ENCODE measurements around the gene SIN3A. TPM values are rescaled to one million over a fixed set of nuclear protein-coding genes. Genes with fewer than 3 reads are reported as not detected.
"Not testable (repeated sequence)": the region's sequence is repeated elsewhere in the genome, so short reads cannot be mapped to it uniquely, and the experiment has no call there.

The SIN3A gene
- total RNA-seq, 2 experiments from 2014 or later = 100 to 111 TPM

DNA sequence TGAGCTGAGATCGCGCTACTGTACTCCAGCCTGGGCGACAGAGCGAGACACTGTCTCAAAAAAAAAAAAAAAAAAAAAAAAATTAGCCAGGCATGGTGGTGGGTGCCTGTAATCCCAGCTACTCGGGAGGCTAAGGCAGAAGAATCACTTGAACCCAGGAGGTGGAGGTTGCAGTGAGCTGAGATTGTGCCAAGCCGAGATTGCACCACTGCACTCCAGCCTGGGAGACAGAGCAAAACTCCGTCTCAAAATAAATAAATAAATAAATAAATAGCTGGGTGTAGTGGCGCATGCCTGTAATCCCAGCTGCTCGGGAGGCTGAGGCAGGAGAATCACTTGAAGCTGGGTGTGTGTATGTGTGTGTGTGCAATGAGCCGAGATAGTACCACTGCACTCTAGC, 6.2 kb downstream of the SIN3A start:
- not testable (repeated sequence) for DNase-seq; ATAC-seq; H3K27me3 Mint-ChIP-seq; H3K4me3 Mint-ChIP-seq; H3K27ac Mint-ChIP-seq; H3K9me3 Mint-ChIP-seq (ENCODE audit: low read depth)
- H3K4me1 Mint-ChIP-seq = peaks cover 51% of the 10 kb centered on the region
- H3K36me3 Mint-ChIP-seq = peaks cover 32% of the 10 kb centered on the region
- CTCF ChIA-PET = interaction anchor here (1.3 to 2.4 kb wide), 2 partner anchors 10 to 12 kb away, joined by 3 to 13 read pairs; no protein-coding TSS in a partner anchor

DNA sequence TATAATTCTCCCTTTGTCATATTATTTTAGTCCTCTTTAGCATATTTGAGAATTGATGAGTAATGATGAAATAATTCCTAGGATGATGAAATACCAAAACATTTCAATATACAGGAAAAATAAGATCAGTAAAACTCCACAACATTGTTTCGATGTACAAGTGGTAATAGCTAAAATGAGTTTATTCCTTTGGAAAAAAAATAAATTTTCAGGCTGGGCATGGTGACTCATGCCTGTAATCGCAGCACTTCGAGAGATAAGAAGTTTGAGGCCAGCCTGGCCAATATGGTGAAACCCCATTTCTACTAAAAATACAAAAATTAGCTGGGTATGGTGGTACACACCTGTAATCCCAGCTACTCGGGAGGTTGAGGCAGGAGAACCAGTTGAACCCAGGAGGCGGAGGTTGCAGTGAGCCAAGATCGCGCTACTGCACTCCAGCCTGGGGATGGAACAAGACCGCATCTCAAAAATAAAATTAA, 7.5 kb downstream of the SIN3A start:
- not testable (repeated sequence) for DNase-seq; H3K27ac Mint-ChIP-seq; H3K9me3 Mint-ChIP-seq (ENCODE audit: low read depth); H3K27me3 Mint-ChIP-seq; ATAC-seq; H3K4me3 Mint-ChIP-seq
- H3K4me1 Mint-ChIP-seq = peaks cover 44% of the 10 kb centered on the region
- peaks cover 34% of the 10 kb centered on the region for H3K36me3 Mint-ChIP-seq
- CTCF ChIA-PET = interaction anchor here (1.9 kb wide), 1 partner anchor 8 kb away, joined by 4 read pairs; no protein-coding TSS in a partner anchor

DNA sequence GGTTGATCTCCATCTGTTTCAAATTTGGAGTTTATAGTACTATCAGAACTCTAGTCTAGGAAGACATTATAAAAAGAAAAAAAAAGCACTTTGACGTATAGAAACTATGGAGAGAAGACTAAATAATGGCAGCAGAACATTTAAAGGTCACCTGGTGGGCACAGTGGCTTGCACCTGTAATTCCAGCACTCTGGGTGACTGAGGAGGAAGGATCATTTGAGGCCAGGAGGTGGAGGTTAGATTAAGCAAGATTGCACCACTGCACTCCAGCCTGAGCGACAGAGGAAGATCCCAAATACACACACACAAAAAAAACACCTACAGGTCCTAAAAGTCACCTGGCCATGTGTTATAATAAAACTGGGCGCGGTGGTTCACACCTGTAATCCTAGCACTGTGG, 13.8 kb downstream of the SIN3A start:
- Mint-ChIP-seq H3K27ac (peak overlapping the region; percentile 26), H3K9me3 (ENCODE audit: low read depth) (no peaks in the 10 kb centered on the region), H3K4me1 (peaks cover 33% of the 10 kb centered on the region), H3K36me3 (peaks cover 27% of the 10 kb centered on the region), H3K4me3 (no peak overlapping the region), H3K27me3 (no peaks in the 10 kb centered on the region)
- ATAC-seq = no peak
- CTCF ChIA-PET = interaction anchor here (1.0 to 1.1 kb wide), 2 partner anchors 9 to 11 kb away, joined by 3 to 5 read pairs; no protein-coding TSS in a partner anchor
- no peak for DNase-seq

DNA sequence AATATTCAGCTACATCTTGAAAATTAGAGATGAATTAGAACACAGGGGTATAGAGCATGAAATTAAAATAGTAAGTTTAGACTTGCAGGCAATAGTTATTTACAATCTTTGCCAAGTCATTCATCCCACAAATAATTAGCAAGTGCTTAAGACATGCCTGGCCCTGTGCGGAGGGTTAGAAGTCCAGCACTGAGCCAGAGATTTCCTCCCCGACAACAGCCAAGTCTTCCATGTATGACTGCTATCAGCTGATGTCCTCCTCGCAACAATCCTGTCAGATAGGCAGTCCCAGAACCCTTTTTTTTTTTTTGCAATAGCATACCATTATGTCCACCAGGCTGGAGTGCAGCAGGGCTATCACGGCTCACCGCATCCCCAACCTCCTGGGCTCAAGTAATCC, 14.6 kb downstream of the SIN3A start:
- ATAC-seq = no peak
- Mint-ChIP-seq H3K36me3 (peaks cover 25% of the 10 kb centered on the region), H3K9me3 (ENCODE audit: low read depth) (no peaks in the 10 kb centered on the region), H3K27ac (no peak overlapping the region), H3K4me1 (peaks cover 39% of the 10 kb centered on the region), H3K27me3 (no peaks in the 10 kb centered on the region), H3K4me3 (no peak overlapping the region)
- CTCF ChIA-PET = interaction anchor here (1.1 kb wide), 2 partner anchors 12 to 102 kb away, joined by 3 to 5 read pairs; no protein-coding TSS in a partner anchor
- DNase-seq = no peak

DNA sequence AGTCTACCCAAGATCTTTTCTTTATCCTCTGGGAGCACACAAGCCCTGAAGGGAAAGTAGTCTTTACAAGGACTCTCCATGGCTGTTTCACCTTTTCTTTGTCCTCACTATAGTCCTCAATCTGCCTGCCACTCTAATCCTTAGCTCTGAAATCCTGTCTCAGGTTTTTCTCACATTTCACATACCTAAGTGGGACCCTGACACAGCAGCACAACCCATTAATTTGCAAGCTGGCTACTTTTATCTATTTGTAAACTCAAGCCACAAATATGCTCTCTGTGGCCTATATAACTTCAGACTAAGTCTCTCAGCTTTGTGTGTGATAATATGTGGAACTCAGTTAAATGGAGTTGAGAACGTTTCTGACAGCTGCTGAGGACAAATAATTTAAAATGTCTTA, 19.8 kb downstream of the SIN3A start:
- ATAC-seq = no peak
- CTCF ChIA-PET = interaction anchor here (1.2 kb wide), 1 partner anchor 34 kb away, joined by 4 read pairs; no protein-coding TSS in a partner anchor
- DNase-seq = no peak
- Mint-ChIP-seq H3K4me1 (peaks cover 28% of the 10 kb centered on the region), H3K9me3 (ENCODE audit: low read depth) (no peaks in the 10 kb centered on the region), H3K4me3 (no peak overlapping the region), H3K27me3 (no peaks in the 10 kb centered on the region), H3K27ac (peak overlapping the region; percentile 17), H3K36me3 (peaks cover 35% of the 10 kb centered on the region)

DNA sequence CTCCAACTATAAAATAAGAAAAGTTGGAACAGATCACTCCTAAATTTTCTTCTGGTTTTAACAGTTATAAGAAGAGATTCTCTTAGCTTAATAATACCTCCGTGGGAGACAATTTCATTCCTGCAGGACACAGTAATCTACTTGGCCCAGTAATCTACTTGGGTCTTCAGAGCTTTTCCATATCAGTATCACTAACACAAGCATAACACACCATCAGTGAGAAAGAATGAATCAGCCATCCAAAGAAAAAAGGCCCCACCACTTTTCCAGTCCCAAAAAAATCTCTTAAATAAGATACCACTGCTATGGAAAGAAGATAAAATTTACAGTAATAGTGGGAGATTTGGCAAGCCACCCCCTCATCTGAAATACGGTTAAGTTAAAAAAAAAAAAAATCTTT, 20.2 kb downstream of the SIN3A start:
- Mint-ChIP-seq H3K4me1 (peaks cover 31% of the 10 kb centered on the region), H3K27me3 (no peaks in the 10 kb centered on the region), H3K9me3 (ENCODE audit: low read depth) (no peaks in the 10 kb centered on the region), H3K27ac (no peak overlapping the region), H3K4me3 (no peak overlapping the region), H3K36me3 (peaks cover 37% of the 10 kb centered on the region)
- CTCF ChIA-PET = no interaction called here
- ATAC-seq (no peak), DNase-seq (no peak)

DNA sequence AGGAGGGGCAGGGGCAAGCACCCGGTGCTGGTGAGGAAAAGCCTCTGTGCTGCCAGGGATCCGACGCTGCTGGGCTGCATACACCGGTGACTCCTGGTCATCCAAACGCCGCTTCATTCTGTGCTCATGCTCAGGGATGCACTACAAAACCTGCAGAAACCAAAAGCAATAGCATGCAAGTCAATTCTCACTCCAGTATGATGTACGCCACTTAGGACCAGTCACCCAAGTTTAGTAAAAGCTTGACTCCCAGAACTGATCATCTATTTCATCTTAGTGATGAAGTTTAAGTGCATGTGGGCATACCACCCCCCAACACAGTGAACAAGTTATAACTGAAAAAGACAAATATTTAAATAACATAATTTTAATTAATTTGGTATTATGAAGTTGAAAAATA, 21.2 kb downstream of the SIN3A start:
- Mint-ChIP-seq H3K9me3 (ENCODE audit: low read depth) (no peaks in the 10 kb centered on the region), H3K36me3 (peaks cover 35% of the 10 kb centered on the region), H3K27me3 (no peaks in the 10 kb centered on the region), H3K27ac (no peak overlapping the region), H3K4me3 (no peak overlapping the region), H3K4me1 (peaks cover 34% of the 10 kb centered on the region)
- DNase-seq (no peak), ATAC-seq (no peak)
- CTCF ChIA-PET = no interaction called here

DNA sequence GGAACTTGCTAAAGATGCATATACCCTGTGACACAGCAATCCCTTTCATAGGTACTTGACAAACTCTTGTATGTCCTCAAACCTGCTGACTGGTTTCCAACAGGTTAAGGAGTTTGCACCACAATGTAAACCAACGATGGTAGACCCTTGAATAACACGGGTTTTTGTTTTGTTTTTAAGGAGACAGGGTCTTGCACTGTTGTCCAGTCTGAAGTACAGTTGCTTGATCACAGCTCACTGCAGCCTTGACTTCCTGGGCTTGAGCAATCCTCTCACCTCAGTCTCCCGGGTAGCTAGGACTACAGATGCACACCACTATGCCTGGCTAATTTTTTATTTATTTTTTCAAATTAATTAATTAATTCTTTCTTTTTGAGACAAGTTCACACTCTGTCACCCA, 23.3 kb downstream of the SIN3A start:
- Mint-ChIP-seq H3K9me3 (ENCODE audit: low read depth) (no peaks in the 10 kb centered on the region), H3K27ac (no peak overlapping the region), H3K4me1 (peaks cover 26% of the 10 kb centered on the region), H3K36me3 (peaks cover 28% of the 10 kb centered on the region), H3K27me3 (no peaks in the 10 kb centered on the region), H3K4me3 (no peak overlapping the region)
- ATAC-seq (no peak), DNase-seq (no peak)
- CTCF ChIA-PET = interaction anchor here (1.7 kb wide), 1 partner anchor 60 kb away, joined by 5 read pairs; no protein-coding TSS in a partner anchor

DNA sequence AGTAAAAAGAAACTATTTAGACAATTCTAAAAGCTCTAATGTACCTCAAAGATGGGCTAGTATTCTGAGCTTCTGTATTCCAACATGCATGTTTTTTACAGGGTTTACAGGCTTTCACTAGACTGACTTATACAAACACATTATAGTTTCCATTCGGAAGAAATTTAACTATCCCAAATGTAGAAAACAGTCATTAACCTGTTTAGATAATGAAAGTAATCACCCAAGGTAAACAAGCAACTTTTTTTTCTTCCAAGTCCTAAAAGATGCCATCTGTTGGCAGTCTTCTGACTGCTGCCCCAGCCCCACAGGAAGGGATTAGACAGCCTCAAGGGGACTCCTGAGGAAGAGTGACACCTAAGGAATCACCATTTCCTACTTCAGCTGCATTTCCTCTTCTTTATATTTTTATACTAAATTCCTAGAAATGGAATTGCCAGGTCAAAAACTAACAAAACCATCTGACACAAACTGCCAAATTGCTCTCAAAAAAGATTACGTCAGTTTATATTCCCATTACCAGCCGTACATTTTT, 25.5 kb downstream of the SIN3A start:
- Mint-ChIP-seq H3K4me1 (peaks cover 20% of the 10 kb centered on the region), H3K4me3 (no peak overlapping the region), H3K9me3 (ENCODE audit: low read depth) (no peaks in the 10 kb centered on the region), H3K36me3 (peaks cover 39% of the 10 kb centered on the region), H3K27ac (peak overlapping the region; percentile 32), H3K27me3 (no peaks in the 10 kb centered on the region)
- DNase-seq (no peak), ATAC-seq (no peak)
- CTCF ChIA-PET = no interaction called here

DNA sequence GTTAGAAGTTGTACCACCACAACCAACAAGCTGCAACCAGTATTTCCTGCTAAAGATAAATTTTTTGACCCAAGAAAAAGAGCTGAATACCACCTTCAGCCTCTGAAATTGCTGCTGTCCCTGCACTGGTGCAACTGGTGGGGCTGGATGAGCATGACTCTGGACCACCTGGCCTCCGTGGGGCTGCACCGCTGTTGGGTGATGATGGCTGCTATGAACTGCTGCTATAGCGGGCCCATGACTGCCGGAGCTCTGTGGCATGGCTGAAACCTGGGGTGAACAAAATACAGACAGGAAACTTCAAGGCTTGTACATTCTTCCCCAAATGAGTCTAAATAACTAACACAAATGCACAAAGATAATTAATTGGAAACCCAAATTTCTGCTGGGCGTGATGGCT, 28.9 kb downstream of the SIN3A start:
- Mint-ChIP-seq H3K27ac (peak overlapping the region; percentile 47), H3K4me1 (peaks cover 18% of the 10 kb centered on the region), H3K4me3 (no peak overlapping the region), H3K27me3 (no peaks in the 10 kb centered on the region), H3K36me3 (peaks cover 33% of the 10 kb centered on the region), H3K9me3 (ENCODE audit: low read depth) (no peaks in the 10 kb centered on the region)
- no peak for DNase-seq
- no peak for ATAC-seq
- CTCF ChIA-PET = interaction anchor here (0.6 to 1.5 kb wide), 2 partner anchors 11 to 416 kb away, joined by 3 read pairs; no protein-coding TSS in a partner anchor

DNA sequence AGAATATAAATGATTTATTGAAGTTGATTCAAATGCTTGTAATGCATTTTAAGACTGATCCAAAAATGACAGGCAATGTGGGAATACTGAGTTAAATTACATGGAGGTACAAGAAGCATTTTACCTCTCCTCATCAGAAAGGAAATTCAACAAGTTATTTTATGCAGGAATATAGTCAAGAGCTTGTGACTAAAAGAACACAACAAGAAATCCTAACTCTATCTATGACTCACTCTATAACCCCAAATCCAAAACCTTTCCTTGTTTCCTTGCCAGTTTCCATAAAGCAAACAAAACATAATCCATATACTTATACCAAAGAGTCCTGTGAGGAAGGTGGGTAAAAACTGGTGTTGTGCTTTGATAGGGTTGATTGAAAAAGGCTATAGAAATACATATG, 30.8 kb downstream of the SIN3A start:
- no peak for ATAC-seq
- Mint-ChIP-seq H3K36me3 (peaks cover 34% of the 10 kb centered on the region), H3K9me3 (ENCODE audit: low read depth) (no peaks in the 10 kb centered on the region), H3K27me3 (no peaks in the 10 kb centered on the region), H3K4me1 (peaks cover 18% of the 10 kb centered on the region), H3K4me3 (no peak overlapping the region), H3K27ac (no peak overlapping the region)
- CTCF ChIA-PET = interaction anchor here (1.5 kb wide), 1 partner anchor 31 kb away, joined by 4 read pairs; the partner anchor contains the start of gene SIN3A
- no peak for DNase-seq

DNA sequence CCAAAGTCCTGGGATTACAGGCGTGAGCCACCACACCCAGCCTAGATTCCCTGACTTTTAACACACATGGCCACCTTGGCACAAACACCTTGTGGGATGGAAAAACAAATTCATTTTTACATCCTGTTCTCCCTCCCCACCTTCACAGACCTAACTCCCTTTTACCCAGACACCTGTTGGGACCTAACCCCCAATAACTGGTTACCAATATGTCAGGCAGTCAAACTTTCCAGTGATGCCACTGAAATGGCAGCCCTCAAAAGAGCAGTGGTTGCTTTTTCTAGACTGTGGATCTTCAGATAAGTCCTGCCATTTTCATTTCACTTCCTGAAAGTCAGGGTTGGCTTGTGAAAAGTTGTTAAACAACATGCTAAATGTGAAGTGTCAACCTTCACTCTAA, 34.9 kb downstream of the SIN3A start:
- CTCF ChIA-PET = interaction anchor here (1.2 kb wide), 1 partner anchor 116 kb away, joined by 3 read pairs; no protein-coding TSS in a partner anchor
- Mint-ChIP-seq H3K36me3 (peaks cover 44% of the 10 kb centered on the region), H3K4me3 (no peak overlapping the region), H3K4me1 (peaks cover 20% of the 10 kb centered on the region), H3K9me3 (ENCODE audit: low read depth) (no peaks in the 10 kb centered on the region), H3K27me3 (no peaks in the 10 kb centered on the region), H3K27ac (peak overlapping the region; percentile 32)
- ATAC-seq (no peak), DNase-seq (no peak)

DNA sequence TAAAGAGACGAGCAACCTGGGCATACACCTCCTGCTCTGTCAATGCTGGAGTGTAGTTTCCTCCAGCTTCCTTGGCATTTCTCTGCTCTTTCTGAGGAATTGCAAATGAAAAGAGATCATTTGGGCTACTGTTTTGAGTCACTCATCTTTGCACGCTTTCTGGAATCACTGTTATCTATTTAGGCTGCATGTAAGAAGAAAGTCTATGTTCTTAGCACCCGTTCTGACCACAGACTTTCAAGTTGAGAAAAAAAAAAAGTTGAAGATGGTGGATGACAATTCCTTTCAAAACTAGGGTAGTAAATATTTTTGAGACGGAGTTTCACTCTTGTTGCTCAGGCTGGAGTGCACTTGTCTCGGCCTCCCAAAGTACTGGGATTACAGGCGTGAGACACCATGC, 41.3 kb downstream of the SIN3A start:
- Mint-ChIP-seq H3K9me3 (ENCODE audit: low read depth) (no peaks in the 10 kb centered on the region), H3K4me3 (no peak overlapping the region), H3K36me3 (peaks cover 69% of the 10 kb centered on the region), H3K4me1 (peaks cover 50% of the 10 kb centered on the region), H3K27ac (peak overlapping the region; percentile 42), H3K27me3 (no peaks in the 10 kb centered on the region)
- CTCF ChIA-PET = interaction anchor here (5.6 kb wide), 1 partner anchor 42 kb away, joined by 19 read pairs; the partner anchor contains the start of gene MAN2C1
- DNase-seq (no peak), ATAC-seq (peak; percentile 23)

DNA sequence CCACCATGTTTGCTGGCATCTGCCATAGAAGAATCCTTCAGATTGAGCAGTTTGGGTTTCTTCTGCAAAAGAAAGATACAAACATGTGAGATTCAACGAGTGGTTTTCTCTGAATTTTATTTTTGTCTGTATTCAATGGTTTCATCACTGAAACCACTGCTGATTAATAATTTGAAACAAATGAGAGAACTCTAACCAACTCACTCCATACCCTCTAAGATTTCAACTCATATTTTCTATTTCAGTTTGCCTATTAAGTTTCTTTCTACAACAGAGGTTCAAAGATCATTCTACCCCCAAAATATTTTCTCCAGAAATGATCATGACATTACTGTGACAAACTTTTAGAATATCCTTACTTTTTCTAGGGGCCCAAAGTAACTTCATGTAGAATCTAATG, 44.4 kb downstream of the SIN3A start:
- Mint-ChIP-seq H3K4me3 (no peak overlapping the region), H3K36me3 (peaks cover 59% of the 10 kb centered on the region), H3K27me3 (no peaks in the 10 kb centered on the region), H3K27ac (peak overlapping the region; percentile 34), H3K9me3 (ENCODE audit: low read depth) (no peaks in the 10 kb centered on the region), H3K4me1 (peaks cover 47% of the 10 kb centered on the region)
- DNase-seq (no peak), ATAC-seq (peak; percentile 51)
- CTCF ChIA-PET = interaction anchor here (5.6 kb wide), 1 partner anchor 39 kb away, joined by 19 read pairs; the partner anchor contains the start of gene MAN2C1
